CD1c-positive myeloid dendritic cell (primary cell): ENCODE data around the gene SOX6.

ENCODE experiments used
- DNase-seq: peaks from one replicate; pipeline ENCODE4 v3.0.0-alpha.2; 2016; ENCODE audit errors: extremely low spot score

The SOX6 gene

GRCh38 chr11:16364254-16364653 is 7.9 kb upstream of the SOX6 start:
- no peak for DNase-seq

DNA sequence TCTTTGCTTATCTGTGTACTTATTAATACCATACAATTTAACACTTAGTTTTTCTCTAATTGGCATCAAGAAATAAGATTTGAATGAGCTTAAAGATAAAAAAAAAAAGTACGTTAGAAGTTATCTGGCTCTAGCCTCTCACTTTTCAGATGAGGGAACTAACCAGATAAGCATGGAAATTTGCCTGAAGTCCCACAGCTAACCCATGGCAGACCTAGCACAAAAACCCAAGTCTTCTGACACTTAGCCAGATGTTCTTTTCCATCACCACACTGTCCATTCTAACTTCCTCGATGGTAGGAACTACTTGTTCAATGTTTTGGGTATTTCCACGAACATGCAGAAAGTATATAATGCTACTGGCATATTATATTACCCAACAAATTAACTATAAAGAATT is 7.4 kb upstream of the SOX6 start:
- no peak for DNase-seq

- no peak for DNase-seq
These were observed 4.9 kb upstream of the SOX6 start for GRCh38 chr11:16361108-16361865.

DNA sequence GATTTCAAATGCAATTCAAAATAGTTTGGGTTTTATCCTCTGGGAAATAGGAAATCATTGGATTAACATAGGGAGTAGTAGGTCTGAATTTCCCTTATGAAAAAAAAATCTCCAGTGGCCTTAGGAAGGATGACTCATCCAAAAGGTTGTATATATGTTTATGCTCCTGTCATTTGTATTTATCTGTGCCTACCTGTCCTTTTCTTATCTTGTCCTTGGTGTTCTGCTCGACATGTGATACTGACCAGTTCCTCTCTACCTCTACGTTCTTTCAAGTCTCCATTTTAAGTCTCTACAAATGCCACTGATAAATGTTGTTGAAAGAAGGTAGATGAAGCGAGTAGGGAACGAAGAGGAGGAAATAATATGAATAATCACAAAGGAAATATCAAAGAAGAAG is 3.0 kb upstream of the SOX6 start:
- DNase-seq = no peak

DNA sequence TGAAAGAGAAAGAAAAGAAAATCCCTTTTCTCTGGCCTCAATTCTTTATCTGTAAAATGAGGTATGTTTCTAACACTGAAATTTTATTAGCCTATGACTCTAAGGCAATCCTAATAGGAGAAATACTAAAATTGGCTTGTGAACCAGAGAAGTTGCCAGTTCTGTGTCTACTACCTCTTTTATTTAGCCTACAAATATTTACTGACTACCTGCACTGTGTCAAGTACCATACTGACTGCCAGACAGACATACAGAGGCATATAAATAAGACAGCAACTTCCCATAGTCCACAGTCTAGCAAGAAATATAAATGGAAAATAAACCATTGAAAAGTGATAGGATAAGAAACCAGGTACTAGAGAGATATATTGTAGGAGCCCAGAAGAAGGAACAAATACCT is 2.4 kb upstream of the SOX6 start:
- DNase-seq = no peak

- no peak for DNase-seq
These were observed 1.4 kb upstream of the SOX6 start for GRCh38 chr11:16357775-16358174.

GRCh38 chr11:16356761-16357393 is 531 bp upstream of the SOX6 start:
- no peak for DNase-seq

DNA sequence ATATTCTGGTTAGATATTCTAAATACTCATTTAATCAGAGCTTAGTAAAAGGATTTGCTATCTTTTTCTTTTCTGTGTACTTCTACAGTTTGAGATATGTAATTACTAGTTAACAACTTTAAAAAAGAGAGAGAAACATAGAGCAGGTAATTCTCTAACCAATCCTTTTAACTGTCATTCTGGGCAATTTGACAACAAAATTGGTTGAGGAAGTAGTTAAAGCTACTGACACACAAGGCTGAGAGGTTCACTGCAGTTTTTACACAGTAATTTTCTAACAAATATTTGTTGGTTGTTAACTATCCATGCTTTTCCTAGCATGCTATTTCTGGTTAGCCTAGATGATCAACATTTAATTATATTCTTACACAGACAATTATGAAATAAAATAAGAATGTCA is 3.6 kb downstream of the SOX6 start:
- no peak for DNase-seq

DNA sequence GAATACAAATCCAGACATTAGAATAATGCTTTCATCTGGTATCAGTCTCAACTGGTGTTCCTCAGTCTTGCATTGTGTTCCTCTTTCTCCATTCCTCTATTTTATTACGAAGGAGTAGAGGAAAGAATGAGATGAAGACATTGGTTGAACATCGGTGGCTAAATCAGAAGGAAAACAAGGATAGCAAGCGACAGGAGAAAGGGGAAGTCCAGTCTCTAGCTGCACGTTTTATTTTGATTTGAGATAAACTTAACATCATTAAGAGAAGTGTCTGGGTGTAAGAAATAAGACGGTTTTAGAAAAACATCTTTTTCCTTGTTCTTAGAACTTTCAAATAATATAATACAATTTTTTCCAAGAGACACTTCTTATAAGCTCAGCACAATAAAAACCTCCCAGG is 6.2 kb downstream of the SOX6 start:
- DNase-seq = no peak

DNA sequence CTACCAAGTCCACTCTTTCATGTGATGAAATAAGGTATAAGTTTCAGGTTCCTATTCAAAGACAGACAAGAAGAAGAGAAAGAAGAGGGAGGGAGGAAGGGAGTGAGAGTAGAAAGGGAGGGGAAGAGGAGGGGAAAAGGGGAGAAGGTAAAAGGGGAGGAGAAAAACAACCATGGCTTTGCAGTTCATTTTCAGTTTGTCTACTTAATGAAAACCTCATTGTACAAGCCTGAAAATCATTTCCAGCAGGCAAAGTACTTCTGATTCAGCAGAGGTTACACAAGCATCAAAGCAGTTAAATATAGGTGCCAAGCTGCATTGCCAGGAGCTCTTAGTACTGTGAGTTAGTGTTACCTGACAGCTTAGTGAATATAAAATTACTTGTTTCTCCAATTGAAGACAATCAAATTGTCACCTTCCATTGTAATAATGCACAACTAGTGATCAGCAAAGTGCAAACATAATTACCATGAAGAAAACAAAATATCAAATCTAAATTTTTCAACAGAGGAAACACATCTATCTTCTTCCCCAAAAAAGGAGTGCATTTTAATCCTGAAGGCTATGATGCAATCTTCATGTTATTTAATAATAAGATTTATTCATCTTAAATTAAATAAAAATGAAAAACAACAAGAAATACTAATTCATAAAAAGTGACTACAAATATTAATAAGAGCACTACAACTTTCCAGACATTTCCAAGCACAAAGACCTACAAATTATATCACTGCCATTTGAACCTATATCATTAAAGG is 8.2 kb downstream of the SOX6 start:
- DNase-seq = no peak

DNA sequence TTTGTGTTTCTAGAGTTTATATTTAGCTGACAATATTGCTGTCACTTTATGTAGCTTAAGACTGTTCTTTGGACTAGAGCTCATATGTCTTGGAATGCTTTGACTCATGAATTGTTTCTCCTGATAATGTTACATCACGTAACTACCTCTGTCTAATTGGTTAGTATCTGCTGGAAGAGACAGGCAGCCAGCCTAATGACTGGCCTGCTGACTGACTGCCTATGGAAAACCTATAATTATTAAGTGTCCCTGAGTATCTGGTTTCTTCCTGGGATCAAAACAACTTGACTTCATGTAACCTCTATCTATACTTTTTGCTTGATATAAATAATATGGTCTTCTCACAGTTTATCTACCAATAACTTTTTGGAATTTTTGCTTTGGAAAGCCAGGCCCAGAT is 9.4 kb downstream of the SOX6 start:
- DNase-seq = no peak

DNA sequence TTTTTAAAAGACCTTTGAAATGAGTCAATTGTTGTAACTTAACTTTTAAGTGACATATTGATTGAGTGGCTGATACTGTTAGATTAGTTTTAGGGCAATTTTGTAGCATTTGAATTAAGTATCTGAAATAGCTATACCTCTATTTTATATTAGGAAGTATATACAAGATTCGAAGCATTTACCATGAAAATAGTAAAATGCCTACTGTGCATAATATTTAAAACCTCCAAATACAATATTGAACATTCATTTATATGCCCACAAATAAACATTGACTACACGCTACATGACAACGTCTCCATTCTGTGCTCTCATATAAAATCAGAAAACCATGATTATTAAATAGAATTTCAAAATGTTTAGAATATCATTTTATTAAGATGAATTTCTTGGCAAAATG is 14.5 kb downstream of the SOX6 start:
- no peak for DNase-seq

DNA sequence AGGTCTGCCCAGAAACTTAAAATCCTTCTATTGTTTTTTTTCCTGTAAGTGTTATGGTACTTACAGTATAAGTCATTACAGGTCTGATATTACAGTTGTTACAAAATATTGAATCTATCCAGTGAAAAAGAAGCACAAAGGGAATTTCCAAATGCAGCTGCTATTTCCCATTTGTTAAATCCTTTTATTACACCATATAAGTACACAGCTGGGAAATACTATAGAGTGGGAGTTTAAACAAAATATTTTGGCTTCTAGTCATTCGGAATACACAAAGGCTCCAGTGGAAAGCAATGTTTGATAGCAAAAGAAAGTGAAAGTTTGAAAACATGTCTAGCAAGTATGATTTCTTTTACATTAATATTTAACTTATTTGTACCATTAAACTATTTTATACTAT is 18.0 kb downstream of the SOX6 start:
- DNase-seq = no peak

DNA sequence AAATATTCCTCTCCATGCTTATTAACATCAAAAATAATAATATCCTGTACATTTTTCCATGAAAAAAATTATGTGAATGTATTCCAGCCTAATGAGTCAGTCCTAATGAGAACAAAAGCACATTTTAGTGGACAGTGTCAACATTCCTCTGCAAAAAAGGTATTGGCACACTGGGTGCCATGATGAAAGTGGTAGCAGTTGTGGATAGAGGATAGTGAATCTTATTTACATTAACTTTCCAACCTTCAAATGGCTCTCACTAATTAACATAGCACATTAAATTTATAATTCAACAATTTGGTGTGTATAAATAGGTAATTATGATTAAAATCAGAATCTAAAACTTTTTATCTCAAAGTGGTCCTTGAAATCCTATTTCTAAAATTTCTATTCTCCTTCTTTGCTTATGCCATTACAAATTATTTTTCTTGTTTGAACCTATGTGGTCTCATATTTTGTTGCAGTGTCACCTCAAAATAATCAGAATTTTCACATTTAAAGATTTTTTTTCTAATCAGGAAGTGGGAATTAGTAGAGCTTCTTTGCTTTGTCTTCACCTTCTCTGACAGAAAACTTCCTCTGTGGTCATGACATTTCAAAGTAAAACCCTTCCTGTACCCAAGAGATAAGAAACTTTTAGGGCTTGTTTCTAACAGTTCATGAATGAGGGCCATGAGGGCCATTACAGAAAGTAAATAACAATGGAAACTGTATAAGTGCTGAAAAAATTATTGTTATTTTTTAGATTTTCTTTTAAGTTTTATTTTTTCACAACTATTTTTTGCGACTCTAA is 18.7 kb downstream of the SOX6 start:
- DNase-seq = no peak

DNA sequence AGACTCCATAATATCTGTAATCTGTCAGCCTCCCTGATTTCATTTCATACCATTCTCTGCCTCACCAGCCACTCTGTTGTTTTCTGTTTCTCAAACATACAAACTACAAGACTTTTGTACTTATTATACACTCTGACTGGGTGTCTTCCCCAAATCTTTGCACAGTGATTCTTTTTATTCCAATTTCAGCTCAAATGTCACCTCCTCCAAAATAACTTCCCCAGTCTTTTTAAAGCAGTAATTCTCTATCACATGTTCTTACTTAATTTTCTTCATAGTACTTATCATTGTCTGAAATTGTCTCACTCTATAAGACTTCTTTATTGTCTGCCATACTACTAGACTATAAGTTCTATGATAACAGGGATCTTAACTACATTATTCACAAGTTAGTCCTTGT is 19.6 kb downstream of the SOX6 start:
- DNase-seq = no peak

DNA sequence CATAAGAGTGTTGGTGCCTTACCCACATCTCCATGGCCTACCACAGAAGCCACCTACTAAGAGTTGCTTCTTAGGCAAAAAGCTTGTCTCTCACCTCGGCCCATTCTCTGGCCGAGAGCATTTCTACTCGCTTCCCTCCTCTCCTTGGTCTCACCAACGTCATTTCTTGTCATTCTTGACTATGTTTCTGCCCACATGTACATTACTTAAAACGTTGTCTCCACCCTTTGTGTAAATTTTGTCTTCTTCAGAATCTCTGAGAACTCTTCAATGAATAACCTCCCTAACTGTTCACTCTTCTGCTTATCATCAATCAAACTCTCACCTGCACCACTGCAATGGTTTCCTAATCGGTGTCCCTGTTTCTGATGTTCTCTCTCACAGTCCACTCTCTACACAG is 20.1 kb downstream of the SOX6 start:
- no peak for DNase-seq

GRCh38 chr11:16335236-16335962 is 20.9 kb downstream of the SOX6 start:
- DNase-seq = no peak

- DNase-seq = no peak
These were observed 29.6 kb downstream of the SOX6 start for GRCh38 chr11:16326679-16327297.

DNA sequence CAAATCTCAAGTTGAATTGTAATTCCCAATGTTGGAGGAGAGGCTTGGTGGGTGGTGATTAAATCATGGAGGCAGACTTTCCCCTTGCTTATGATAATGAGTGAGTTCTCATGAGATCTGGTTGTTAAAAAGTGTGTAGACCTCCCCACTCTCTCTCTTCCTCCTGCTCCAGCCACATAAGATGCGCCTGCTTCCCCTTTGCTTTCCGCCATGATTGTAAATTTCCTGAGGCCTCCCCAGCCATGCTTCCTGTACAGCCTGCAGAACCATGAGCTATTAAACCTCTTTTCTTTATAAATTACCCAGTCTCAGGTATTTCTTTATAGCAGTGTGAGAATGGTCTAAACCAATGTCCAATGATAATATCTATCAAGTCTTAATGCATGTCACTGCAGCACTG is 34.2 kb downstream of the SOX6 start:
- no peak for DNase-seq

- DNase-seq = no peak
These were observed 35.2 kb downstream of the SOX6 start for GRCh38 chr11:16321148-16321547.

- no peak for DNase-seq
These were observed 38.0 kb downstream of the SOX6 start for GRCh38 chr11:16318320-16318719.
